Measurements from ENCODE around the gene CNKSR1. TPM values are rescaled to one million over a fixed set of nuclear protein-coding genes. Genes with fewer than 3 reads are reported as not detected.
A peak's percentile ranks its signal among the peaks of the same experiment; 100 is the strongest.
"Not testable (repeated sequence)": the region's sequence is repeated elsewhere in the genome, so short reads cannot be mapped to it uniquely, and the experiment has no call there.

The CNKSR1 gene
- total RNA-seq, 2 experiments from 2014 or later: 3.0 to 3.2 TPM

- no peak for ATAC-seq
Measured at GRCh38 chr1:26212726-26213125, 35.4 kb downstream of the CNKSR1 start.

GRCh38 chr1:26213335-26213905, 36.1 kb downstream of the CNKSR1 start:
- intact Hi-C loops (cut with DNase I, micrococcal nuclease): no loop called here
- no peaks in the 10 kb centered on the region for H3K4me1 Mint-ChIP-seq
- CTCF ChIA-PET: interaction anchor here (0.6 to 1.0 kb wide), 3 partner anchors 10 to 404 kb away, joined by 3 read pairs; no protein-coding TSS in a partner anchor
- DNase-seq (no peak), ATAC-seq (no peak)
- no peaks in the 10 kb centered on the region for H3K9me3 Mint-ChIP-seq (ENCODE audit: low read depth)
- no peak overlapping the region for H3K27ac Mint-ChIP-seq
- no peaks in the 10 kb centered on the region for H3K27me3 Mint-ChIP-seq
- H3K4me3 Mint-ChIP-seq: no peak overlapping the region
- POLR2A ChIA-PET: no interaction called here
- H3K36me3 Mint-ChIP-seq (ENCODE audit: low read depth): no peaks in the 10 kb centered on the region

More at GRCh38 chr1:26212726-26213125, 35.4 kb downstream of the CNKSR1 start:
- H3K4me1 Mint-ChIP-seq: no peaks in the 10 kb centered on the region
- no peak overlapping the region for H3K27ac Mint-ChIP-seq
- CTCF ChIA-PET: interaction anchor here (0.7 to 2.5 kb wide), 2 partner anchors 43 to 51 kb away, joined by 3 to 7 read pairs; partner anchors contain the start of gene ZNF593
- DNase-seq: no peak
- H3K27me3 Mint-ChIP-seq: no peaks in the 10 kb centered on the region
- H3K9me3 Mint-ChIP-seq (ENCODE audit: low read depth): no peaks in the 10 kb centered on the region
- no peaks in the 10 kb centered on the region for H3K36me3 Mint-ChIP-seq (ENCODE audit: low read depth)
- H3K4me3 Mint-ChIP-seq: no peak overlapping the region
- POLR2A ChIA-PET: interaction anchor here (0.7 kb wide), 1 partner anchor 14 kb away, joined by 10 read pairs; no protein-coding TSS in a partner anchor
- intact Hi-C loops (cut with DNase I, micrococcal nuclease): no loop called here

GRCh38 chr1:26215246-26215645, 38.0 kb downstream of the CNKSR1 start:
- no peak for ATAC-seq
- Mint-ChIP-seq H3K36me3 (ENCODE audit: low read depth) (no peaks in the 10 kb centered on the region), H3K9me3 (ENCODE audit: low read depth) (no peaks in the 10 kb centered on the region), H3K4me3 (no peak overlapping the region), H3K27ac (no peak overlapping the region), H3K27me3 (no peaks in the 10 kb centered on the region), H3K4me1 (no peaks in the 10 kb centered on the region)
- CTCF ChIA-PET: interaction anchor here (0.6 kb wide), 1 partner anchor 221 kb away, joined by 3 read pairs; no protein-coding TSS in a partner anchor
- intact Hi-C loops (cut with DNase I, micrococcal nuclease): no loop called here
- DNase-seq: no peak
- POLR2A ChIA-PET: interaction anchor here (0.6 kb wide), 1 partner anchor 122 kb away, joined by 3 read pairs; no protein-coding TSS in a partner anchor

GRCh38 chr1:26218906-26219494, 41.7 kb downstream of the CNKSR1 start:
- ChIA-PET POLR2A (no interaction called here), CTCF (interaction anchor here (0.9 kb wide), 1 partner anchor 15 kb away, joined by 3 read pairs; the partner anchor contains the start of gene CEP85)
- intact Hi-C loops (cut with DNase I, micrococcal nuclease): no loop called here
- no peak overlapping the region for H3K4me3 Mint-ChIP-seq
- no peak for ATAC-seq
- H3K4me1 Mint-ChIP-seq: no peaks in the 10 kb centered on the region
- no peaks in the 10 kb centered on the region for H3K9me3 Mint-ChIP-seq (ENCODE audit: low read depth)
- peaks cover 5% of the 10 kb centered on the region for H3K27me3 Mint-ChIP-seq
- no peak overlapping the region for H3K27ac Mint-ChIP-seq
- H3K36me3 Mint-ChIP-seq (ENCODE audit: low read depth): no peaks in the 10 kb centered on the region
- DNase-seq: no peak

GRCh38 chr1:26220199-26220912, 43.1 kb downstream of the CNKSR1 start:
- no peaks in the 10 kb centered on the region for H3K36me3 Mint-ChIP-seq (ENCODE audit: low read depth)
- intact Hi-C loops (cut with DNase I, micrococcal nuclease): no loop called here
- H3K9me3 Mint-ChIP-seq (ENCODE audit: low read depth): no peaks in the 10 kb centered on the region
- ChIA-PET POLR2A (no interaction called here), CTCF (interaction anchor here (0.6 kb wide), 1 partner anchor 179 kb away, joined by 3 read pairs; no protein-coding TSS in a partner anchor)
- DNase-seq (no peak), ATAC-seq (no peak)
- no peak overlapping the region for H3K4me3 Mint-ChIP-seq
- H3K27ac Mint-ChIP-seq: no peak overlapping the region
- peaks cover 2% of the 10 kb centered on the region for H3K4me1 Mint-ChIP-seq
- peaks cover 9% of the 10 kb centered on the region for H3K27me3 Mint-ChIP-seq

GRCh38 chr1:26221094-26221493, 43.8 kb downstream of the CNKSR1 start:
- ChIA-PET CTCF (interaction anchor here (0.6 to 0.7 kb wide), 2 partner anchors 46 to 178 kb away, joined by 3 to 5 read pairs; no protein-coding TSS in a partner anchor), POLR2A (no interaction called here)
- intact Hi-C loops (cut with DNase I, micrococcal nuclease): no loop called here
- Mint-ChIP-seq H3K4me3 (no peak overlapping the region), H3K36me3 (ENCODE audit: low read depth) (no peaks in the 10 kb centered on the region), H3K4me1 (peaks cover 7% of the 10 kb centered on the region), H3K27ac (no peak overlapping the region), H3K9me3 (ENCODE audit: low read depth) (no peaks in the 10 kb centered on the region), H3K27me3 (peaks cover 14% of the 10 kb centered on the region)
- DNase-seq (no peak), ATAC-seq (no peak)

GRCh38 chr1:26224606-26225005, 47.3 kb downstream of the CNKSR1 start:
- CTCF ChIA-PET: interaction anchor here (1.2 kb wide), 2 partner anchors 9 to 10 kb away, joined by 3 read pairs; partner anchors contain the start of gene CEP85
- POLR2A ChIA-PET: no interaction called here

GRCh38 chr1:26225033-26225831, 47.9 kb downstream of the CNKSR1 start:
- ATAC-seq: peak; percentile 91
- H3K36me3 Mint-ChIP-seq (ENCODE audit: low read depth): no peaks in the 10 kb centered on the region
- intact Hi-C loops (cut with DNase I, micrococcal nuclease): no loop called here
- peaks cover 7% of the 10 kb centered on the region for H3K4me1 Mint-ChIP-seq
- H3K4me3 Mint-ChIP-seq: peak overlapping the region; percentile 26
- no peak overlapping the region for H3K27ac Mint-ChIP-seq
- no peaks in the 10 kb centered on the region for H3K9me3 Mint-ChIP-seq (ENCODE audit: low read depth)
- CTCF ChIA-PET: interaction anchor here (0.6 to 1.2 kb wide), 3 partner anchors 9 to 167 kb away, joined by 3 to 4 read pairs (median 3); partner anchors contain the start of gene CEP85
- POLR2A ChIA-PET: interaction anchor here (0.6 kb wide), 1 partner anchor 34 kb away, joined by 4 read pairs; no protein-coding TSS in a partner anchor
- DNase-seq: peak; percentile 66
- H3K27me3 Mint-ChIP-seq: peaks cover 26% of the 10 kb centered on the region

More at GRCh38 chr1:26224606-26225005, 47.3 kb downstream of the CNKSR1 start:
- no peak overlapping the region for H3K27ac Mint-ChIP-seq
- DNase-seq (no peak), ATAC-seq (no peak)
- H3K27me3 Mint-ChIP-seq: peaks cover 26% of the 10 kb centered on the region
- no peaks in the 10 kb centered on the region for H3K36me3 Mint-ChIP-seq (ENCODE audit: low read depth)
- no peak overlapping the region for H3K4me3 Mint-ChIP-seq
- H3K4me1 Mint-ChIP-seq: peaks cover 7% of the 10 kb centered on the region
- no peaks in the 10 kb centered on the region for H3K9me3 Mint-ChIP-seq (ENCODE audit: low read depth)
- intact Hi-C loops (cut with DNase I, micrococcal nuclease): no loop called here

GRCh38 chr1:26230682-26231081, 53.4 kb downstream of the CNKSR1 start:
- H3K36me3 Mint-ChIP-seq (ENCODE audit: low read depth): not testable (repeated sequence)
- H3K27me3 Mint-ChIP-seq: peaks cover 14% of the 10 kb centered on the region

GRCh38 chr1:26233903-26234643, 56.8 kb downstream of the CNKSR1 start, which contains the start of gene CEP85:
Gene CEP85, plus strand, starts transcription at chr1:26234200. Its CDS starts 5,584 bp downstream, at chr1:26239784.
- Mint-ChIP-seq H3K27me3 (no peaks in the 10 kb centered on the region), H3K4me3 (peak within 1 kb of the TSS; percentile 99), H3K27ac (peak within 1 kb of the TSS; percentile 96), H3K36me3 (ENCODE audit: low read depth) (peaks cover 24% of the 10 kb centered on the region), H3K9me3 (ENCODE audit: low read depth) (no peaks in the 10 kb centered on the region), H3K4me1 (peaks cover 32% of the 10 kb centered on the region)
- ATAC-seq (peak; percentile 95), DNase-seq (peak; percentile 99)
- intact Hi-C loops (cut with DNase I, micrococcal nuclease): loop anchor here (1.0 to 2.0 kb wide), 14 partner anchors 46 to 459 kb away; partner anchors contain the start of genes ZNF593 (in 2 of the 2), AUNIP (in 1 of the 2), C1orf232 (in 1 of the 2) and DHDDS (in 1 of the 2)
- ChIA-PET CTCF (interaction anchor here (0.5 to 4.4 kb wide), 49 partner anchors 9 to 1123 kb away, joined by 3 to 35 read pairs (median 4); partner anchors contain the start of genes C1orf232, CD52, DHDDS and PAFAH2), POLR2A (interaction anchor here (1.0 to 1.5 kb wide), 2 partner anchors 11 to 65 kb away, joined by 4 to 13 read pairs; partner anchors contain the start of gene ZNF593)

More at GRCh38 chr1:26230682-26231081, 53.4 kb downstream of the CNKSR1 start:
- H3K4me1 Mint-ChIP-seq: peaks cover 13% of the 10 kb centered on the region
- H3K4me3 Mint-ChIP-seq; POLR2A ChIA-PET; DNase-seq; CTCF ChIA-PET; ATAC-seq; intact Hi-C loops (cut with DNase I, micrococcal nuclease); H3K9me3 Mint-ChIP-seq (ENCODE audit: low read depth); H3K27ac Mint-ChIP-seq: not testable (repeated sequence)
